T47D (cell line): ENCODE measurements around the gene ANO2.
A peak's percentile ranks its signal among the peaks of the same experiment; 100 is the strongest.

ENCODE experiments used
- DNase-seq, 2 experiments: peaks; one replicate each; pipeline versions ENCODE4 v3.0.0 to v3.0.0-alpha.2; 2011 to 2012; ENCODE audit warnings: low read depth in 1 of 2, low spot score in 1 of 2
- JUND ChIP-seq: IDR thresholded peaks from 2 replicates; pipeline ENCODE4 v1.6.1; 2012; ENCODE audit warnings: low read depth
- in situ Hi-C: cut with HindIII; loops from 2 replicates; pipeline ENCODE4 v1.10.0; 2016; ENCODE audit warnings: low sequenced_read_pairs, low pct_unique_long_range_greater_than_20kb

ANO2 gene

GRCh38 chr12:5656836-5657235 lies 288.2 kb downstream of the ANO2 start:
- in situ Hi-C loops, result no loop called here
- TF ChIP-seq JUND, result no peak
- DNase-seq, result no peak

- TF ChIP-seq JUND, result no peak
- DNase-seq, result no peak
- in situ Hi-C loops, result no loop called here
Observed at GRCh38 chr12:5655120-5655519, 289.9 kb downstream of the ANO2 start.

GRCh38 chr12:5654019-5654418 lies 291.0 kb downstream of the ANO2 start:
- no peak for TF ChIP-seq JUND
- DNase-seq, result no peak
- in situ Hi-C loops, result no loop called here

GRCh38 chr12:5650829-5651461 lies 294.1 kb downstream of the ANO2 start:
- in situ Hi-C loops, result no loop called here
- DNase-seq, result no peak
- TF ChIP-seq JUND, result no peak

- in situ Hi-C loops, result no loop called here
- TF ChIP-seq JUND, result no peak
- DNase-seq, result no peak
Observed at GRCh38 chr12:5650281-5650680, 294.8 kb downstream of the ANO2 start.

- in situ Hi-C loops, result no loop called here
- peak in 1 of 2 experiments; percentile 17 for DNase-seq
- TF ChIP-seq JUND, result no peak
Observed at GRCh38 chr12:5648692-5649359, 296.2 kb downstream of the ANO2 start.

GRCh38 chr12:5643266-5643665 lies 301.8 kb downstream of the ANO2 start:
- no peak for TF ChIP-seq JUND
- DNase-seq, result no peak
- in situ Hi-C loops, result no loop called here

- DNase-seq, result no peak
- in situ Hi-C loops, result no loop called here
- no peak for TF ChIP-seq JUND
Observed at GRCh38 chr12:5637698-5638097, 307.4 kb downstream of the ANO2 start.

GRCh38 chr12:5636907-5637306 lies 308.2 kb downstream of the ANO2 start:
- no peak for DNase-seq
- in situ Hi-C loops, result no loop called here
- no peak for TF ChIP-seq JUND

- no peak for DNase-seq
- in situ Hi-C loops, result no loop called here
- no peak for TF ChIP-seq JUND
Observed at GRCh38 chr12:5633106-5633505, 312.0 kb downstream of the ANO2 start.

- TF ChIP-seq JUND, result no peak
- no peak for DNase-seq
- in situ Hi-C loops, result no loop called here
Observed at GRCh38 chr12:5632453-5632852, 312.6 kb downstream of the ANO2 start.

- no peak for DNase-seq
- in situ Hi-C loops, result no loop called here
- TF ChIP-seq JUND, result no peak
Observed at GRCh38 chr12:5631497-5631896, 313.6 kb downstream of the ANO2 start.

- in situ Hi-C loops, result no loop called here
- no peak for TF ChIP-seq JUND
- no peak for DNase-seq
Observed at GRCh38 chr12:5630726-5631125, 314.3 kb downstream of the ANO2 start.

- TF ChIP-seq JUND, result no peak
- in situ Hi-C loops, result no loop called here
- no peak for DNase-seq
Observed at GRCh38 chr12:5628501-5628900, 316.6 kb downstream of the ANO2 start.
